ENCODE results near the gene OPCML.

Gene OPCML

DNA sequence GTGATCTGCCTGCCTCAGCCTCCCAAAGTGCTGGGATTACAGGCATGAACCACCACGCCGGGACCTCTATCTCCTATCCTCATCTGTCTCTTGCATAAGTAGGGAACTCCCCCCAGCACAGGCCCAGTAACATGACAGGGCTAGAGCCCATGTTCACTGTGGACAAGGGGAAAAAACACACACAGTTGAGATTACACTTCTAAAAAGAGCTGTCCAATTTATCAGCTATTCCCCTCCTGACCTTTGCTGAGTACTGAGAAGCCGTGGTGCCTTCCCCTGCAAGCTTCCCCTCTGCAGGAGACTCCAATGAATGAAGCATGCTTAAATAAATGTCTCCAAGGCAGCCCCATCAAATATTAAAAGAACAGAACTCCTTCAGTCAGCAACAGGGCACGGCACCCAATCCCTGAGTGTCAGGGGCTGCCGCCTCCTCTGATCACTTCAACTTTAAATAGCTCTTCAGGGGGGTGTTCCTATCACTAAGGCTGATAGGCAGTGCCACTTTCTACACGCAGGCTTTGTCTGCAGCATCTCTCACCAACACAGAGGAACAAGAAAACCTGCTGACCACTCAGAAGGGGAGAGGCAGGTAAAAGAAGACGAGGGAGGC lies 385.5 kb downstream of the OPCML start:
- no peak overlapping the region for H3K4me3 Mint-ChIP-seq
- H3K36me3 Mint-ChIP-seq (ENCODE audit: low read depth) = no peaks in the 10 kb centered on the region
- no peak for DNase-seq (ENCODE audit: low spot score)
- no peaks in the 10 kb centered on the region for H3K4me1 Mint-ChIP-seq (ENCODE audit: low read depth)
- no peaks in the 10 kb centered on the region for H3K9me3 Mint-ChIP-seq
- no peaks in the 10 kb centered on the region for H3K27me3 Mint-ChIP-seq (ENCODE audit: low read depth)
- H3K27ac Mint-ChIP-seq = no peak overlapping the region

- no peaks in the 10 kb centered on the region for H3K4me1 Mint-ChIP-seq (ENCODE audit: low read depth)
- H3K27ac Mint-ChIP-seq = no peak overlapping the region
- no peaks in the 10 kb centered on the region for H3K9me3 Mint-ChIP-seq
- H3K36me3 Mint-ChIP-seq (ENCODE audit: low read depth) = no peaks in the 10 kb centered on the region
- DNase-seq (ENCODE audit: low spot score) = no peak
- H3K4me3 Mint-ChIP-seq = no peak overlapping the region
- H3K27me3 Mint-ChIP-seq (ENCODE audit: low read depth) = peaks cover 2% of the 10 kb centered on the region
These were observed 394.4 kb downstream of the OPCML start for GRCh38 chr11:133137939-133138338.

DNA sequence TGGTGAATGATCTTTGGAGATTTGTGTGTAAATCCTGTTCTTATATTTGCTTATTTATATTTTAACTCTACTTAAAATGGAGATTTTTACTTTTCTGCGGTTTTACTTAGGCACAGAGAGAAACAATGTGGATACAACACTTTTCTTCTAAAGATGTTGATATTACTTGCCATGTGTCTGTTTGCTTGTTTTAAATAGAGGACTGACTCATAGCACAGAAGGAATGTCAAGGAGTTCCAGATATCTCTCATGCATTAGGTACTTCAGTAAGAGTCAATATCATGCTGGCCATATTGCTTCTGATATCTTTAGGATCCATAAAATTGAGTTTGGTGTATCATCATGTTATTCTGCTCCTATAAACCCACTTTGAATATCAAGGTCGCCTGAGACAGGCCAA lies 395.0 kb downstream of the OPCML start:
- Mint-ChIP-seq H3K9me3 (no peaks in the 10 kb centered on the region), H3K4me3 (no peak overlapping the region), H3K4me1 (ENCODE audit: low read depth) (no peaks in the 10 kb centered on the region), H3K27ac (no peak overlapping the region), H3K27me3 (ENCODE audit: low read depth) (peaks cover 2% of the 10 kb centered on the region), H3K36me3 (ENCODE audit: low read depth) (no peaks in the 10 kb centered on the region)
- DNase-seq (ENCODE audit: low spot score) = no peak

- Mint-ChIP-seq H3K27ac (no peak overlapping the region), H3K36me3 (ENCODE audit: low read depth) (no peaks in the 10 kb centered on the region), H3K9me3 (no peaks in the 10 kb centered on the region), H3K27me3 (ENCODE audit: low read depth) (peaks cover 2% of the 10 kb centered on the region), H3K4me3 (no peak overlapping the region), H3K4me1 (ENCODE audit: low read depth) (no peaks in the 10 kb centered on the region)
- DNase-seq (ENCODE audit: low spot score) = no peak
These were observed 395.9 kb downstream of the OPCML start for GRCh38 chr11:133136376-133136775.

DNA sequence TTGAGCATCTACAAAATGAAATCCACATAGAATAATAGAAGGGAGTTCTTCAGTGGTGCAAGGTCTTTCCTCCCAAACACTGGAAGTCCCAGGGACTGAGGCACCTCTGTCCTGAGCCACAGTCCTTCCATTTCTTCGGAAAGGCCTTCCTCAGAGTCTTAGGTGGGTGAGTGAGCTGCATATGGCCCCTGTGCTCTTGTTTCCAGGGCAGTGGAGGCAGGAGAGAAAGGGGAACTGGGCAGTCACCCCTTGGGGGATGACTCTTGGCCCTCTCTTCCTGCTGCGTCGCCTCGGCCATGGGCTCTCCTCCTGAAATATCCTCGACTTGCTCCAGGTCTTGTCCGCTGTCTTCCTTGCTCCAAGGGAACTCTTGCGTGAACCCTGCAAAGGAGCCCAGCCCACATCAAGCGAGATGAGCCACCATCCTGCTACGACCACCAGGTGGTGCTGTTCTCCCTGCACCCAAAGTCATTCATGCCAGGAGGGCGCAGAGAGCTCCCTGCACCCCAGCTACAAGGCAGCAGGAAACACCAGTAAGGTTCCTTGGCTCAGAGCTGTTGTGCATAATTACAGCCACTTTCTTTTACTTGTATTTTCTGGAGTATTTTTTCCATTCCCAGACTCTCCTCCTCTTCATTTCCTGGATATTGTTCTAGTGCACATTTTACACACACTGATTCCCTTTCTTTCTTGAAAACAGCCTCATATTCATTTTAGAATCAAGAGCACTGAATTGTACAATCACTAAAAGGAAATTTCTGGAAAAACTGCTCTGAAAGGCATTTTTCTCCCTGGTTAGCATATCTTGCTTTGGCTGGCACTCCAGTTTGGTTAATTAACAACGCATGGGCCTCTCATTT lies 397.8 kb downstream of the OPCML start:
- H3K9me3 Mint-ChIP-seq = no peaks in the 10 kb centered on the region
- H3K4me3 Mint-ChIP-seq = no peak overlapping the region
- H3K4me1 Mint-ChIP-seq (ENCODE audit: low read depth) = no peaks in the 10 kb centered on the region
- peaks cover 2% of the 10 kb centered on the region for H3K27me3 Mint-ChIP-seq (ENCODE audit: low read depth)
- H3K36me3 Mint-ChIP-seq (ENCODE audit: low read depth) = no peaks in the 10 kb centered on the region
- no peak overlapping the region for H3K27ac Mint-ChIP-seq
- DNase-seq (ENCODE audit: low spot score) = peak; percentile 26

DNA sequence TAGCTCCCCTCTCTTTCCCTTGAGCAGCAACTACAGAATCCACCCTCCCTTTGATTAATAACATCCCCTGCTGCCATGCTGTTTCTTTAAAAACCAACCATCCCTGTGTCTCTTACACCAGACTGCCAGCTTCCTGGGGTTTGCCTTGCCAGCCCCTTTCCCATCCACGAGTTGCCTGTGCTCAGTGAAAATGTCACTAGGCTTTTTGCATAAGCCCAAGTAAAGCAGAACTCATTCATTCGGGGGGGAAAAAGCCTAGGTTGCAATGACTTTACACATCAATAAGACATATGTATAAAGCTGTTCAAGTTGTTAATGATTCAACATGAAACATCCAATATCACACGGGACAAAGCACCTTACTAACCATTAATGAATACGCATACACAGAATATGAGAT lies 398.7 kb downstream of the OPCML start:
- no peak overlapping the region for H3K27ac Mint-ChIP-seq
- no peaks in the 10 kb centered on the region for H3K4me1 Mint-ChIP-seq (ENCODE audit: low read depth)
- no peaks in the 10 kb centered on the region for H3K9me3 Mint-ChIP-seq
- no peaks in the 10 kb centered on the region for H3K36me3 Mint-ChIP-seq (ENCODE audit: low read depth)
- peaks cover 2% of the 10 kb centered on the region for H3K27me3 Mint-ChIP-seq (ENCODE audit: low read depth)
- H3K4me3 Mint-ChIP-seq = no peak overlapping the region
- DNase-seq (ENCODE audit: low spot score) = no peak

DNA sequence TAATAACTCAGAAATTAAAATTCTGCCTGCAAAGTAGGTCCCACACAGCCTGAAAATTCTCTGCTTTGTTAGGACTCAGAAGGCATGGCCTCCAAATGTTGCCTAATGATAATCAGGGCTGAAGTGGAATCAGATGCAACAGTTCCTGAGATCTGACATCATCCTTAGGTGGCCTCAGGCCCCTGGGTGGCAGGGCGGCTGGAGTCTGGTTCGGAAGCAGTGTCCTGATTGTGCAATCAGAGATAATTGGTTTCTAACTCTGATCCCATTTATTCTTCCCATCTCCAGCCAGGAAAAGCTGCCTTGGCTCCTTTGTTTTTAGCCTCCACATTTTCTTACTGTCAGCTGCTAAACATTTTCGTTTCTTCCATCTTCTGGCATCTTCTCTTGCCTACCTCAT lies 399.3 kb downstream of the OPCML start:
- no peak overlapping the region for H3K4me3 Mint-ChIP-seq
- H3K27me3 Mint-ChIP-seq (ENCODE audit: low read depth) = peaks cover 2% of the 10 kb centered on the region
- no peaks in the 10 kb centered on the region for H3K4me1 Mint-ChIP-seq (ENCODE audit: low read depth)
- no peaks in the 10 kb centered on the region for H3K36me3 Mint-ChIP-seq (ENCODE audit: low read depth)
- H3K9me3 Mint-ChIP-seq = no peaks in the 10 kb centered on the region
- no peak overlapping the region for H3K27ac Mint-ChIP-seq
- DNase-seq (ENCODE audit: low spot score) = no peak

GRCh38 chr11:133127741-133128140 lies 404.6 kb downstream of the OPCML start:
- Mint-ChIP-seq H3K9me3 (no peaks in the 10 kb centered on the region), H3K4me3 (no peak overlapping the region), H3K4me1 (ENCODE audit: low read depth) (no peaks in the 10 kb centered on the region), H3K36me3 (ENCODE audit: low read depth) (no peaks in the 10 kb centered on the region), H3K27me3 (ENCODE audit: low read depth) (no peaks in the 10 kb centered on the region), H3K27ac (no peak overlapping the region)
- DNase-seq (ENCODE audit: low spot score) = no peak

- no peaks in the 10 kb centered on the region for H3K36me3 Mint-ChIP-seq (ENCODE audit: low read depth)
- no peak overlapping the region for H3K4me3 Mint-ChIP-seq
- no peaks in the 10 kb centered on the region for H3K27me3 Mint-ChIP-seq (ENCODE audit: low read depth)
- DNase-seq (ENCODE audit: low spot score) = no peak
- no peaks in the 10 kb centered on the region for H3K9me3 Mint-ChIP-seq
- no peak overlapping the region for H3K27ac Mint-ChIP-seq
- no peaks in the 10 kb centered on the region for H3K4me1 Mint-ChIP-seq (ENCODE audit: low read depth)
These were observed 408.5 kb downstream of the OPCML start for GRCh38 chr11:133123796-133124195.

DNA sequence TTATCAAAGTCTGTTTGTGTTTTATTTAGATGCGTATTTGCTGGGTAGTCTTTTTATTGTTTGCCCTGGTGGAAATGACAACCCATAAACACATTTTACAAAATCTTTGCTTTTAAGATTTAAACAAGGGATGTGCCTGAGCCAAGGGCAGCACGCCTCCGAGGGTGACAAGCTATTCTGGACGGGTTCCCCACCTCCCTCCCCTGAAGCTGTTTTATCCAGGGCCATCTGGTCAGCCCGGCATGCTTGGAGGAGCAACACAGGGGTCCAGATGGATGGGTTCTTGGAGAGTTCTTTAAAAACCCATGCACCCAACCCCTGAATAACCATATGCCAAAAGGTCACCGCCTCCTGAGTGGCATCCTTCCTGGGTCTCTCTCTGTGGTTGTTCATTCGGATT lies 408.9 kb downstream of the OPCML start:
- no peaks in the 10 kb centered on the region for H3K9me3 Mint-ChIP-seq
- H3K4me1 Mint-ChIP-seq (ENCODE audit: low read depth) = no peaks in the 10 kb centered on the region
- H3K36me3 Mint-ChIP-seq (ENCODE audit: low read depth) = no peaks in the 10 kb centered on the region

GRCh38 chr11:133122256-133122655 lies 410.0 kb downstream of the OPCML start:
- H3K27ac Mint-ChIP-seq = no peak overlapping the region
- no peaks in the 10 kb centered on the region for H3K9me3 Mint-ChIP-seq
- no peak overlapping the region for H3K4me3 Mint-ChIP-seq
- H3K36me3 Mint-ChIP-seq (ENCODE audit: low read depth) = no peaks in the 10 kb centered on the region
- DNase-seq (ENCODE audit: low spot score) = no peak
- no peaks in the 10 kb centered on the region for H3K27me3 Mint-ChIP-seq (ENCODE audit: low read depth)
- H3K4me1 Mint-ChIP-seq (ENCODE audit: low read depth) = no peaks in the 10 kb centered on the region

More for the DNA sequence above, 408.9 kb downstream of the OPCML start:
- DNase-seq (ENCODE audit: low spot score) = no peak
- Mint-ChIP-seq H3K4me3 (no peak overlapping the region), H3K27ac (no peak overlapping the region), H3K27me3 (ENCODE audit: low read depth) (no peaks in the 10 kb centered on the region)

DNA sequence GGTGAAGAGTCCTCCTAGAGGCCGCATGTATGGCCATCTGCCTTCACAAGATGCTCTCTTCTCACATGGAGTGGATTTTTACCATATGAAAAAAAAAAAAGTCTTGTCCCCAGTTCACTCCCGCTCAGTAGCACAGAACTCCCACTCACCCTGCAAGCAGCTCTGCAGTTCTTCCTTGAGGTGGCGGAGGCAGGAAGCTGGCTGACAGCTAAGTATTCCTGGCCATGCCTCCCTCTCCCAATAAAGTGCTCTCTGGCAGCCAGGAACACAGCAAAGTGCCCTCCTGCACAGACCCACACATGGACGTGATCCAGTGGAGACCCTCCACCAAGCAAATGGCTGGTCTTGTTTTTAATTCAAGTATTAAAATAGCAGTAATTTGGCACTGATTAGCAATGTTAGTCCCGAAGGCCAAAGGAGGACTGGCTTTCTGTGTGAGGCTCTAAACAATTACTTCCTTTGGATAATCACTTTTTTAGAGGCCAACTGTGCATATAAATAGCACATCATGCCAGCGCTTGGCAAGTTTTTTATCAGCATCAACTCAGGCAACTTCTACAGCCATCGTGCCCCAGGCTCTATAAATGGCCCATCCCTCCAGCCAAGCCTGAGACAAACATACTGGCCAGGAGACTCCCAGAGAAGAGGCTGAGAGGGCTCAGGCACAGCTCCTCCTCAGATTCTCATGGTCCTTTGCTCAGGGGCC lies 413.6 kb downstream of the OPCML start:
- Mint-ChIP-seq H3K36me3 (ENCODE audit: low read depth) (no peaks in the 10 kb centered on the region), H3K27ac (no peak overlapping the region), H3K4me3 (no peak overlapping the region), H3K27me3 (ENCODE audit: low read depth) (no peaks in the 10 kb centered on the region), H3K9me3 (no peaks in the 10 kb centered on the region), H3K4me1 (ENCODE audit: low read depth) (no peaks in the 10 kb centered on the region)
- DNase-seq (ENCODE audit: low spot score) = no peak

- H3K36me3 Mint-ChIP-seq (ENCODE audit: low read depth) = no peaks in the 10 kb centered on the region
- H3K27me3 Mint-ChIP-seq (ENCODE audit: low read depth) = no peaks in the 10 kb centered on the region
- no peak for DNase-seq (ENCODE audit: low spot score)
- no peak overlapping the region for H3K4me3 Mint-ChIP-seq
- H3K9me3 Mint-ChIP-seq = no peaks in the 10 kb centered on the region
- H3K27ac Mint-ChIP-seq = no peak overlapping the region
- H3K4me1 Mint-ChIP-seq (ENCODE audit: low read depth) = no peaks in the 10 kb centered on the region
These were observed 417.2 kb downstream of the OPCML start for GRCh38 chr11:133115099-133115498.

GRCh38 chr11:133107763-133108162 lies 424.5 kb downstream of the OPCML start:
- Mint-ChIP-seq H3K27ac (no peak overlapping the region), H3K4me3 (no peak overlapping the region), H3K4me1 (ENCODE audit: low read depth) (no peaks in the 10 kb centered on the region), H3K9me3 (no peaks in the 10 kb centered on the region), H3K27me3 (ENCODE audit: low read depth) (no peaks in the 10 kb centered on the region), H3K36me3 (ENCODE audit: low read depth) (no peaks in the 10 kb centered on the region)
- DNase-seq (ENCODE audit: low spot score) = no peak
